Globus pallidus (tissue), 1 donor: ENCODE results near the gene LCN2.
"Not testable (repeated sequence)": the region's sequence is repeated elsewhere in the genome, so short reads cannot be mapped to it uniquely, and the experiment has no call there.

Experiments
- DNase-seq: peaks from one replicate; pipeline ENCODE4 v3.0.0-alpha.2; 2015; ENCODE audit warnings: low spot score

The LCN2 gene

DNA sequence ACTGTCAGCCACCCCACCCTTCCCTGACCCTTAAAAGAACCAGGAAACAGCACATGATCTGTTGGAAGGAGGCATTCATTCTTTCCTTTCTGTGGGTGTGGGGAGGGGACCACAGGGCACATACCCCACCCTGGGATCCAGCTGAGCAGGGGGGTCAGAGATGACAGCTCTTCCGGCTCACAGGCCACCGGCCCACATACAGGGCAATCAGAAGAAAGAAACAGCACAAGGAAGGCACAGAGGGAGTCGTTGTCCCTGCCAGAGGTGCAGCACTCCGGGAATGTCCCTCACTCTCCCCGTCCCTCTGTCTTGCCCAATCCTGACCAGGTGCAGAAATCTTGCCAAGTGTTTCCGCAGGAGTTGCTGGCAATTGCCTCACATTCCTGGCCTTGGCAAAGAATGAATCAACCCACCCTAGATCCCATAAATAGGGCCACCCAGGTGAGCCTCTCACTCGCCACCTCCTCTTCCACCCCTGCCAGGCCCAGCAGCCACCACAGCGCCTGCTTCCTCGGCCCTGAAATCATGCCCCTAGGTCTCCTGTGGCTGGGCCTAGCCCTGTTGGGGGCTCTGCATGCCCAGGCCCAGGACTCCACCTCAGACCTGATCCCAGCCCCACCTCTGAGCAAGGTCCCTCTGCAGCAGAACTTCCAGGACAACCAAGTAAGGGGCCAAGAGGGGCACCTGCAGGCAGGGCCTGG, at the start of gene LCN2:
Gene LCN2, plus strand, starts transcription at position 453 of the 701 bp plus-strand sequence. Its CDS starts 73 bp downstream, at position 526.
- DNase-seq = no peak

DNA sequence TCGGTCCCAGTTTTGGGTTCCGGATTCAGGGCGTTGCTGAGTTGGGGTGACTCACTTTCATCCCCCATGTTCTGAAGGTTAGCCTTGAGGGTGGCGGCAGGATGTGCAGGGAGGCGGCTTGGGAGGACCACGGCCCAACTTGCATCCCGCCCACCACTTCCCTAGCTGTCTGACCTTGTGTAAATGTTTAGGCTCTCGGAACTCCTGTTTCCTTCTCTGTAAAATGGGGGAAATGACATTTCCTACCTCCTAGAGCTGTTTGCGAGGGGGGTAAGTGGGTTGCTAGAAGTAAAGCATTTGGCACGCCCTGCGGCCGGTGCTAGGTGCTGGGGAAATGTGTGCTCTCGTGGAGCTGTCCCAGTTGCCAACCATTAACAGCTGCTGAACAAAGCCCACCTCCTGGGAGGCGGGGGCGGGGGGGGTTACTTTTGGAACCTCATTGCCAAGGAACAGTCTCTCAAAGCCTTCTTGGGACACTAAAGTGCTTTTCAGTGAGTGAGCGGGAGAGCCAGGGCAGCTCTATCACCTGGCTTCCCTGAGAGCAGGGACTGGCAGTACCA, 49.2 kb upstream of the LCN2 start:
- DNase-seq = no peak

DNA sequence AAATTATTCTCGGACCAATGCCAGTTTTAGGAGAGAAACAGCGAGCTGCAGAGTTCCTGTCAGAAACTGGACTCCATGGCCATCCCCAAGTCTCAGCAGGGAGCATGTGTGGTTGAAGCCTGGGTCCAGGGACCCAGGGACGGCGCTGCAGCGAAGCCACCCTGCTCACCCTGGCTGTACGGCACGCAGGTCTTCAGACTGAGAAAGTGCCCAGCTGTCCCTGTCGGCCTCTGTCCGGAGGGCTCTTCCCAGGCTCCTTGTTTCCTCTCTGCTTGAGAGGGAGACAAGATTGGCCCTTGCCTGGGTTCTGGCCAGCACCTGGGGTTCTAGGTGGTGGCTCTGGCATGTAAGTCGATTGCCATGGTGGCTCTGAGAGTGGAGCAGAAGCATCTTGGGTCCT, 48.7 kb upstream of the LCN2 start:
- no peak for DNase-seq

DNA sequence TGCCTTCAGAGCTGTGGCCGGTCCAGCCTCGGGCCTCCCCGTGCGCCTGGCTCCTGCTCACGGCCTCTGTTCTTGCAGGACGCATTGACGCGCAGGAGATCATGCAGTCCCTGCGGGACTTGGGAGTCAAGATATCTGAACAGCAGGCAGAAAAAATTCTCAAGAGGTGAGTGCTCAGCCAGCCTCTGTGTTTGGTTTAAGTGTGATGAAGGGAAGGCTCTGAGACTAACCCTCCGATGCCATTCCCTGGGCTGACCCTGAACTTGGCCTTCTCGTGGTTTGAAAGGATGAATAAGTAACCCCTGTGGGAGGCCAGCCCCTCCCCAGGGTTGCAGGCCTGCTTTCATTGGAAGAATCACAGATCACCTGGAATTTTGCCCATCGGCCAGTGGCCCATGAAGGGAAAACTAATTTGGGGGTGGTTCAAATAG, 48.0 kb upstream of the LCN2 start:
- no peak for DNase-seq

DNA sequence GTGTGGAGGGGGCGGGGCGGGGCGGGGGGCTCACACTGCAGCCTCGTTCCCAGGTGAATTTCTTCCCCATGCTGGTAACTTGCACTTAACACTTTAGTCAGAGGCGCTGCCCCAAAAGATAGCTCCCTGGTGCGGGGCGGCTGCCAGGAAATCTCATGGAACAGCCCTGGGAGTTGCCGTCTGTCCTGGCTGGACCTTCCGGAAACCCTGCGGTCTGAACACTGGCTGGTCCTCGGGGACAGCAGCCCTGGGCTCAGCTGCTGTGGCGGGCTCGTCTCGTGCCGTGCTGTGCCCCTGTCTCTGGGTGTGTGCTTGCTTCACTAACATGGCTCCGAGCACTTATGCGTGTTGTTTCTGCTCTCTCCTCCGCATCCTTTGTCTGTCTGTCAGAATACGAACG, 47.6 kb upstream of the LCN2 start:
- no peak for DNase-seq

- no peak for DNase-seq
Measured at GRCh38 chr9:128102196-128102595, 47.1 kb upstream of the LCN2 start.

DNA sequence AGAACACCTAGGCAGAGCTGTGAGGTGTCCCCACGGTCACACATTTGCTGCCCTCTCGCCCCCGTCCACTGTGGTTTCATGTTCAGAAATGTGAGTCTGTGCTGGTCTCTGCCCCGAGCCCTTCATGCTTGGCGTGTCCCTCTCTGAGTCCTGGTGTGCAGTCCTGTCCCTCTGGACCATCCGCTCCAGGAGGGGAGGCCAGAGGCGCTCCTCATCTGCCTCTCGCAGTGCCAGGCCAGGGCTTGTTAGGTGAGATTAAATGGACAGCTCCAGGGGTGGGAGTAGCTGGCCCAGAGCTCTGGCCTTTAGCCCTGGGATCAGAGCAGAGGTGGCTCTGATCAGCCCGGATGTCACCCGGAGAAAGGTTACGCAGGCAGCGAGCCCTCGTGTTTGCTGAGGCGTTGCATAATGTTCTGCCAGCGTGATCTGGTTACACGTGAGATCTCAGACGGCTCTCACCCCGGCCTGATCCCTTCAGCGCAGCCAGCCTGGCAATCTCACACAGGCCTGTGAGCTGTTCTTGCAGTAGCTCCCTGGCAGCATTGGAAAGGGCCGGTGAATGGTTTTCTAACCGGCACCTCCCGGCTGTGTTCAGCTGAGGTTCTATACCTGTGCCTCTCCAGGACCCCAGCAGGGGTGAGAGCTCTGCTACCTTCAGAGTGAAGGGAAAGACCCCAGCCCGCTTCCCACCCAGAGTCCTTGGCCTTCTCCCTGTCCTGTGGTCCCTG, 46.2 kb upstream of the LCN2 start:
- no peak for DNase-seq

DNA sequence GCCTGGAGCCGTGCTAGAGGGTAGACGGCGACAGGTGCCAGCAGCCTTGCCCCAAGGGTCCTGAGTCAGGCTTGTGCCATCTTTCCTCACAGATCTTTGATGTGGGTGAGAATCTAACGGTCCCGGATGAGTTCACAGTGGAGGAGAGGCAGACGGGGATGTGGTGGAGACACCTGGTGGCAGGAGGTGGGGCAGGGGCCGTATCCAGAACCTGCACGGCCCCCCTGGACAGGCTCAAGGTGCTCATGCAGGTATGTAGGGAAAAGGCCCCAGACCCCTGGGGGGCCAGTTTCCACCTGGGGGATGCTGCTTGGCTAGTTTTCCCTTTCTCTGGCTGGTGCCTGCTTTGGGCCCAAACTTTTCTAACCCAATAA, 45.7 kb upstream of the LCN2 start:
- no peak for DNase-seq

DNA sequence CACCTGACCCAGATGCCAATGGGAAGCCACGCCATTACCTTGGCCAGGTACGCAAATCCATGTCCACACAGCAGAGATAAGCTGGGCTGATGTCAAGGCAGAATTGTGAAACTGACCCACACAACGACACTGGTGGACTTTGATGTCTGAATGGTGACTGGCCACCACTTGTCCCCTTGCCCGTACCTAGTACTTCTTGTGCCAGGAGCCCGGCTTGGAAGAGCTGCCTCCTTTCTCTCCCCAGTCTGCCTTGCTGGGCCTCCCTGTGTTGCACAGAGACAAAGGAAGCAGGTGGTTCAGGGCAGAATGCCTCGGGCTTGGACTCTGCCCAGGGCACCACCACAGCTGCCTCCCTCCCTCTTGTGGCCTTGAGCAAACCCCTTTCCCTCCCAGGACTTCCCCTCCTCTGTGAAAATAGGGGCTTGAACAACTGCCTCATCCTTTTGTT, 45.1 kb upstream of the LCN2 start:
- no peak for DNase-seq

- DNase-seq = no peak
Measured at GRCh38 chr9:128105538-128106175, 43.6 kb upstream of the LCN2 start.

- no peak for DNase-seq
Measured at GRCh38 chr9:128106181-128106939, 42.9 kb upstream of the LCN2 start.

DNA sequence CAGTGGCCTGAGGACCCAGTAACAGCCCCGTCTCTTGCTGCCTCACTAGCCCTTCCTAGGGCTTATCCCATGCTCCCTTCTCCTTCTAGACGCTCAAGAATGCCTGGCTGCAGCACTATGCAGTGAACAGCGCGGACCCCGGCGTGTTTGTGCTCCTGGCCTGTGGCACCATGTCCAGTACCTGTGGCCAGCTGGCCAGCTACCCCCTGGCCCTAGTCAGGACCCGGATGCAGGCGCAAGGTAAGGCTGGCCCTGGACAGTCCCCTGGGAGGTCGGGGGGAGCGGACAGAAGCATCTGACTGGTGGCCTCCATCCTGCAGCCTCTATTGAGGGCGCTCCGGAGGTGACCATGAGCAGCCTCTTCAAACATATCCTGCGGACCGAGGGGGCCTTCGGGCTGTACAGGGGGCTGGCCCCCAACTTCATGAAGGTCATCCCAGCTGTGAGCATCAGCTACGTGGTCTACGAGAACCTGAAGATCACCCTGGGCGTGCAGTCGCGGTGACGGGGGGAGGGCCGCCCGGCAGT, 42.2 kb upstream of the LCN2 start:
- DNase-seq = no peak

DNA sequence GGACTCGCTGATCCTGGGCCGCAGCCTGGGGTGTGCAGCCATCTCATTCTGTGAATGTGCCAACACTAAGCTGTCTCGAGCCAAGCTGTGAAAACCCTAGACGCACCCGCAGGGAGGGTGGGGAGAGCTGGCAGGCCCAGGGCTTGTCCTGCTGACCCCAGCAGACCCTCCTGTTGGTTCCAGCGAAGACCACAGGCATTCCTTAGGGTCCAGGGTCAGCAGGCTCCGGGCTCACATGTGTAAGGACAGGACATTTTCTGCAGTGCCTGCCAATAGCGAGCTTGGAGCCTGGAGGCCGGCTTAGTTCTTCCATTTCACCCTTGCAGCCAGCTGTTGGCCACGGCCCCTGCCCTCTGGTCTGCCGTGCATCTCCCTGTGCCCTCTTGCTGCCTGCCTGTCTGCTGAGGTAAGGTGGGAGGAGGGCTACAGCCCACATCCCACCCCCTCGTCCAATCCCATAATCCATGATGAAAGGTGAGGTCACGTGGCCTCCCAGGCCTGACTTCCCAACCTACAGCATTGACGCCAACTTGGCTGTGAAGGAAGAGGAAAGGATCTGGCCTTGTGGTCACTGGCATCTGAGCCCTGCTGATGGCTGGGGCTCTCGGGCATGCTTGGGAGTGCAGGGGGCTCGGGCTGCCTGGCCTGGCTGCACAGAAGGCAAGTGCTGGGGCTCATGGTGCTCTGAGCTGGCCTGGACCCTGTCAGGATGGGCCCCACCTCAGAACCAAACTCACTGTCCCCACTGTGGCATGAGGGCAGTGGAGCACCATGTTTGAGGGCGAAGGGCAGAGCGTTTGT, 41.6 kb upstream of the LCN2 start:
- DNase-seq = no peak

DNA sequence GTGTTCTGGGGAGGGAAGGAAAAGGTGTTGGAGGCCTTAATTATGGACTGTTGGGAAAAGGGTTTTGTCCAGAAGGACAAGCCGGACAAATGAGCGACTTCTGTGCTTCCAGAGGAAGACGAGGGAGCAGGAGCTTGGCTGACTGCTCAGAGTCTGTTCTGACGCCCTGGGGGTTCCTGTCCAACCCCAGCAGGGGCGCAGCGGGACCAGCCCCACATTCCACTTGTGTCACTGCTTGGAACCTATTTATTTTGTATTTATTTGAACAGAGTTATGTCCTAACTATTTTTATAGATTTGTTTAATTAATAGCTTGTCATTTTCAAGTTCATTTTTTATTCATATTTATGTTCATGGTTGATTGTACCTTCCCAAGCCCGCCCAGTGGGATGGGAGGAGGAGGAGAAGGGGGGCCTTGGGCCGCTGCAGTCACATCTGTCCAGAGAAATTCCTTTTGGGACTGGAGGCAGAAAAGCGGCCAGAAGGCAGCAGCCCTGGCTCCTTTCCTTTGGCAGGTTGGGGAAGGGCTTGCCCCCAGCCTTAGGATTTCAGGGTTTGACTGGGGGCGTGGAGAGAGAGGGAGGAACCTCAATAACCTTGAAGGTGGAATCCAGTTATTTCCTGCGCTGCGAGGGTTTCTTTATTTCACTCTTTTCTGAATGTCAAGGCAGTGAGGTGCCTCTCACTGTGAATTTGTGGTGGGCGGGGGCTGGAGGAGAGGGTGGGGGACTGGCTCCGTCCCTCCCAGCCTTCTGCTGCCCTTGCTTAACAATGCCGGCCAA, 40.8 kb upstream of the LCN2 start:
- no peak for DNase-seq

- no peak for DNase-seq
Measured at GRCh38 chr9:128109050-128109709, 40.1 kb upstream of the LCN2 start.

DNA sequence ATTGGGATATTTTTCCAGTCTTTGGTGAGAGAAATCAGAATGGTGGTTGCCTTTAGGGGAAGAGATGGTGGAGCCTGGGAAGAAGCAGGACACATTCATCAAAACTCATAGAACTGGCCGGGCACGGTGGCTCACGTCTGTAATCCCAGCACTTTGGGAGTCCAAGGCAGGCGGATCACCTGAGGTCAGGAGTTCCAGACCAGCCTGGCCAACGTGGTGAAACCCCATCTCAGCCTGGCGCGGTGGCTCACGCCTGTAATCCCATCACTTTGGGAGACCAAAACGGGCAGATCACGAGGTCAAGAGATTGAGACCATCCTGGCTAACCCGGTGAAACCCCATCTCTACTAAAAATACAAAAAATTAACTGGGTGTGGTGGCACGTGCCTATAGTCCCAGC, 37.5 kb upstream of the LCN2 start:
- DNase-seq = not testable (repeated sequence)

DNA sequence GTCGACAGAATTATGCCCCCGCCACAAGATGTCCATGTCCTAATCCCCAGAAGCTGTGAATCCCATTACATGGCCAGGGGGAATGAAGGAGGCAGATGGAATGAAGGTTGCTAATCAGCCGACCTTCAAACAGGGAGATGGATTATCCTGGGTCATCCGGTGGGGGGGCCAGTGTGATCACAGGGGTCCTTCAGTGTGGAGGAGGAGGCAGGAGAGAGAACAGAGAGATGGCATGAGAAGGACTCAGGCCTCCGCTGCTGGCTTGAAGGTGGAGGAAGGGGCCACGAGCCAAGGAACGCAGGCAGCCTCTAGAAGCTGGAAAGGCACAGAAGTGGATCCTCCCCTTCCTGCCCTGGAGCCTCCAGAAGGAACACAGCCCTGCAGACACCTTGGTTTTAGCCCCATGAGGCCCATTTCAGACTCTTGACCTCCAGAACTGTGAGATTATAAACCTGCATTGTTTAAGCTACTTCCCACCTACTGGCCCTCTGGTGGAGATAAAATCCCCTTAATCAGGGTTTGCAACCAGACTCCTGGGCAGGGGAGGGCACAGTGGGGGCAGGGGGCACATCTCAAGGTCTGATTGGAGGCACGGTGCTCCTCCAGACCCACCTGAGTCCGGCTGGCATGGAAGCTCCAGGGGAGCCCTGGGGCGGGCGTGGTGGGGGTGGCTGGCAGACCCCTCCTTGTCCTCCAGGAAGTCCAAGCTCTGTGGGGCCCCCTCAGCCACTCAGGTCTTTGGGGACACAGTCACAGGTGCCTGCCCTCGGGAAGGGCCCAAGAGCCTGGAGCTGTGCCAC, 35.5 kb upstream of the LCN2 start:
- DNase-seq = no peak

GRCh38 chr9:128114326-128115186, 34.7 kb upstream of the LCN2 start:
- no peak for DNase-seq
